Subcutaneous abdominal adipose tissue (tissue), 5 donors: ENCODE results near the gene SEC14L6.

Experiments
- H3K27ac ChIP-seq: one replicate; pipeline ENCODE4 v1.7.0; 2013; ENCODE audit warnings: low read depth, mild to moderate bottlenecking, inconsistent platforms, low read length, moderate library complexity
- H3K27me3 ChIP-seq, 5 donors: one replicate each; pipeline ENCODE4 v1.7.0; 2013; ENCODE audit warnings: low read length in 5 of 5, inconsistent platforms in 1 of 5; ENCODE audit not compliant: control insufficient read depth in 5 of 5, insufficient read depth in 4 of 5
- H3K36me3 ChIP-seq, 5 donors: one replicate each; pipeline ENCODE4 v1.7.0; 2013; ENCODE audit warnings: low read length in 5 of 5; ENCODE audit not compliant: control insufficient read depth in 5 of 5, insufficient read depth in 5 of 5
- H3K4me1 ChIP-seq, 5 donors: one replicate each; pipeline ENCODE4 v1.7.0; 2013; ENCODE audit warnings: low read length in 5 of 5, mild to moderate bottlenecking in 3 of 5, moderate library complexity in 1 of 5; ENCODE audit not compliant: control insufficient read depth in 5 of 5, insufficient read depth in 5 of 5
- H3K4me3 ChIP-seq, 5 donors: one replicate each; pipeline ENCODE4 v1.7.0; 2013; ENCODE audit warnings: low read length in 5 of 5, low read depth in 1 of 5
- H3K9ac ChIP-seq, 5 donors: one replicate each; pipeline ENCODE4 v1.7.0; 2013; ENCODE audit warnings: low read length in 5 of 5, mild to moderate bottlenecking in 4 of 5, moderate library complexity in 3 of 5
- H3K9me3 ChIP-seq, 5 donors: one replicate each; pipeline ENCODE4 v1.7.0; 2013; ENCODE audit warnings: low read length in 5 of 5; ENCODE audit not compliant: control insufficient read depth in 5 of 5
- donor health status: healthy.
- donor health status: healthy.
- donor health status: healthy.
- donor health status: healthy.
- donor health status: healthy.

SEC14L6 gene

DNA sequence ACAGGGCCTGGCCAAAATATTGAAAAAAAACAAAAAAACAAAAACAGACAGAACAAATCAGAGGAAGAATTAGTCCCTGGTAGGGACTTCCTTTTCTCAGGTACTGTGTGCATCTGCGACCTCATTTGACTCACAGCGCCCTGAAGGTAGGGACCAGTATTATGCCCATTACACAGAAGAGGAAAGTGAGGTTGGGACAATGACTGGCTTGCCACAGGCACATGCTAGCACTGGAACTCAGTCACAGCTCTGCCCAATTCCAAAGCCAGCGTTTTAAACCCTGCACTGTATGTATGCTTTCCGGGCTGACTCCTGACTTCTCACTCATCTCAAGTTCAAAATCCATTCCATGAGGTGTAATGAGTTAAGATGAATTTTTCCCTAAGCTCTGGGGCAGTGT, 44.4 kb downstream of the SEC14L6 start:
- Histone ChIP-seq H3K27me3 (peaks cover 23 to 41% (median 28%) of the 10 kb centered on the region in 5 donors), H3K27ac (no peak overlapping the region), H3K4me1 (peaks cover 0 to 6% (median 5%) of the 10 kb centered on the region in 5 donors), H3K4me3 (no peak overlapping the region), H3K9me3 (no peaks in the 10 kb centered on the region), H3K36me3 (no peaks in the 10 kb centered on the region), H3K9ac (no peak overlapping the region)

DNA sequence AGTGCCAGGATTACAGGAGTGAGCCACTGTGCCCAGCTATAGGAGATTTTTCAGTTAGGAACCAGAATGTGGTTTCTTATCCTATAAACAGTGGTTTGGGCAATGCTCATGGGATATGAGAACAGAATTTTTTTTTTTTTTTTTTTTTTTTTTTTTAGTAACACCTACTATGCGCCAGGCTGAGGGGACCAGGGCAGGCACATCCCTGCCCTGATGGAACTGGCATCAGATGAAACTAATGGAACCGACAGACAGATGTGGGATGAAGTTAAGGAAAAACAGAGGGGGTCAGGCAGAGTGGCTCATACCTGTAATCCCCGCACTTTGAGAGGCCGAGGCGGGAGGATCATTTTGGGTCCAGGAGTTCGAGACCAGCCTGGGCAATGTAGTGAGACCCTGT, 45.9 kb downstream of the SEC14L6 start:
- H3K36me3 ChIP-seq: no peaks in the 10 kb centered on the region
- H3K9ac ChIP-seq: no peak overlapping the region
- peaks cover 0 to 5% (median 5%) of the 10 kb centered on the region in 5 donors for H3K4me1 ChIP-seq
- H3K9me3 ChIP-seq: no peaks in the 10 kb centered on the region
- no peak overlapping the region for H3K4me3 ChIP-seq
- H3K27ac ChIP-seq: no peak overlapping the region
- peaks cover 15 to 35% (median 23%) of the 10 kb centered on the region in 5 donors for H3K27me3 ChIP-seq

DNA sequence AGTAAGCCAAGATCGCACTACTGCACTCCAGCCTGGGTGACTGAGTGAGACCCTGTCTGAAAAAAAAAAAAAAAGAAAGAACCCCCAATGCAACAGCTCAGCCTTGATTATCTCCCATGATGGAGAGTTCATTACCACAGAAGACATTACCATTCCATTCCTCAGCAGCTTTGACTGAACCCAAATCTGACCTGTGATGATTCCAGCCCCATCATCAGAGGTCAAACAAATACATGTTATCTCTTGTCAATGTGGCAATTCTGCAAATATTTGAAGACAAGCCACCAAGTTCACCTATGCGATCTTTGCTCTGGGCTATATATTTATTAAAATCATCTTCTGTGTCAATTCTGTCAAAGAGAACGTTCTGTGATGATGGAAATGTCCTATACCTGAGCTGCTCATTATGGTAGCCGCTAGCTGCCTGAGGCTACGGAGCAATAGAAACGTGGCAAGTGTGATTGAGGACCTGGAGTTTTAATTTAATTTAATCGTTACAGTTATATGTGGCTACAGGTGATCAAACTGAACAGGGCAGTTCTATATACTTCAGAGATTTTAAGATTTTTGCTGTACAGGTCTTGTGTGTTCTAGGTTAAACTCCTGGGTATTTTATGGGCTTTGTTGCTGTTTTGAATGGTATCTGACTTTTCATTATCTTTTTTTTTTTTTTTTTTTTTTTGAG, 48.9 kb downstream of the SEC14L6 start:
- no peak overlapping the region for H3K4me3 ChIP-seq
- no peak overlapping the region for H3K9ac ChIP-seq
- H3K27ac ChIP-seq: no peak overlapping the region
- no peaks in the 10 kb centered on the region for H3K4me1 ChIP-seq
- no peaks in the 10 kb centered on the region for H3K36me3 ChIP-seq
- H3K27me3 ChIP-seq: peaks cover 2 to 10% (median 9%) of the 10 kb centered on the region in 5 donors
- H3K9me3 ChIP-seq: no peaks in the 10 kb centered on the region

DNA sequence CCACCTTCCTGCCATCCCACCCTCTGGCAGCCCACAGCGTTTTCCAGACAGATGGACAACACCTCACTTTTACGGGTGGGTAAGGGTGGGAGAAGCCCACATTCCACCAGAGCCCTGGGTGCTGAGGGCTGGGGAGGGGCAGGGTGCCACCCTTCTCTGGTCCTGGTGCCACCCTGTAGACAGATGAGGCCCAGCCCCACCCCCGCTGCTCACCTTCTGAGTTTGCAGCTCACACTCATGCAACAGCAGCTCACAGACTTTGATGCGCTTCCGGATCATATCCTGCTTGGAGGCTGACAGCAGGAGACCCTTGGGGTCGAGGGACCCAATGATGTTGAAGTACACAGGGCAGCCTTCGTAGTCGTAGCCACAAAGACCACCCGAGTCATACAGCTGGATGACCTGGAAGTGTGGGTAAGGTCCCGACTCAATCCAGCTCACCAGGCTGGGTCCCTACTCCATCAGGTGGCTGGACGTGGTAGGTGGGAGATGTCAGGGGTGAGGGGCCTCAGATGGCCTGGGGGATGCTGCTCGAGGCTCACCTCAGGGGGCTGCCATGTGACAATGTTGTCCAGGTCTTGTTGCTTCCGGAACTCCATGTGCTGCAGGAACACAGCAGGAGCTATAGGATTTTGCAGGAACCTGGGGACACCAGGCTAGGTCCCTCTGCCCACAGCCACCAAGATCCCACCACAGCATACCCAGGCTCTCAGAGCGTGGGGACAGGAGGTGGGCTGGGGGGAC, 51.3 kb downstream of the SEC14L6 start:
- Histone ChIP-seq H3K9ac (no peak overlapping the region), H3K27me3 (peaks cover 8 to 12% (median 11%) of the 10 kb centered on the region in 5 donors), H3K4me1 (no peaks in the 10 kb centered on the region), H3K4me3 (no peak overlapping the region), H3K27ac (no peak overlapping the region), H3K36me3 (no peaks in the 10 kb centered on the region), H3K9me3 (no peaks in the 10 kb centered on the region)

DNA sequence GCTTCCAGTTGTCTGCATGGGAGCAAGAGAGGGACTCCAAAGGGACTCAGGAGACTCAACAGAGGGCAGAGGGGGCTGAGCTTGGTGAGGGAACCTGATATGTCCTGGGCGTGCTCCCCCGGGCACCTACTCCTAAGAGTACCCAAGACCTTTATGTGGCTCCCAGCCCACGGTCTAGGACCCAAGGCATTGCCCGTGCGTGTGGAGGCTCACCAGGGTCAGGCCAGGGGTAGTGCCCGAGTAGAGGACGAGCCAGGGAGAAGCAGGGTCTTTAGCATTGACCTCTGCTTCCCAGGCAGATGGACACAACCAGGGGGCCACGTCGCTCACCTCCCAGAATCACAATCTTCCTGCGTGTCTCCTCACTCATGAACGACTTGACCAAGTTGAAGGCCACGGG, 54.4 kb downstream of the SEC14L6 start:
- peaks cover 12 to 18% (median 14%) of the 10 kb centered on the region in 5 donors for H3K27me3 ChIP-seq

DNA sequence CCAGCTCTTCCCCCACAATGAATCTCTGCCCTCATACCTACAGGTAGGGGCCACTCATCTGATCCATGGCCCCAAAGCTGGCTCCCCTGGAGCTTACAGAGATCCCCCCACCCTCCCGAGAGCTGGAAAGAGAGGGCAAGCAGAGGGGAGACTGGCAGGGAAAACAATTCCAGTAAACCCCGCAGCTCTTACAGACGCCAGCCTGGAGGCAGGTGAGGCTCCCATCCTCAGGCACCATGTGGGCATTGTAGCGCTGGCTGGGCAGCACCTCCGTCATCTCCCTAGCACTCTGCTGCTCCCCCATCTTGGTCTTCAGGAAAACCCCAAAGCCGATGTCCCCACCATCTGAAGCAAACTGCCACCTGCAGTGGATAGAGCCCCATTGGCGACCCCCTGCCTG, 55.2 kb downstream of the SEC14L6 start:
- Histone ChIP-seq H3K36me3 (no peaks in the 10 kb centered on the region), H3K27me3 (peaks cover 12 to 18% (median 14%) of the 10 kb centered on the region in 5 donors), H3K4me1 (no peaks in the 10 kb centered on the region), H3K27ac (no peak overlapping the region), H3K9ac (no peak overlapping the region), H3K4me3 (no peak overlapping the region), H3K9me3 (no peaks in the 10 kb centered on the region)

More for the DNA sequence above, 54.4 kb downstream of the SEC14L6 start:
- Histone ChIP-seq H3K36me3 (no peaks in the 10 kb centered on the region), H3K4me1 (no peaks in the 10 kb centered on the region), H3K9me3 (no peaks in the 10 kb centered on the region), H3K9ac (no peak overlapping the region), H3K4me3 (no peak overlapping the region), H3K27ac (no peak overlapping the region)

DNA sequence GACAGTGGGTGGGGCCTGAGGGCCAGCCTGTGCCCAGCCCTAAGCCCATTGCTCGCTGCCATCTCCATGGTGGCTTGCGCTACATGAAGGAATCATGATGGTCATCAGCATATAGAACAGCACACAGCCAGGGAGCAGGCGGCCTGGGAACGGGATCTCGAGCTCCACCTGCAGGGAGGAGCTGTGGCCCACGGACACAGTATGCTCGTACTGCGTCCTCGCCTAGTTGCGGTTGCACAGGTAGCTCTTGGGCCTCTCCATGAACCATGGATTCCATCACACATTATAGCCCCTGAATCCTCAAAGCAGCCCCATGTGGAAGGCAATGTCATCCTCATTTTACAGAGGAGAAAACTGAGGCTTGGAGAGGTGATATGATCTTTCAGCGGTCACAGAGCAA, 56.1 kb downstream of the SEC14L6 start:
- Histone ChIP-seq H3K27me3 (peaks cover 12 to 18% (median 14%) of the 10 kb centered on the region in 5 donors), H3K4me3 (no peak overlapping the region), H3K4me1 (no peaks in the 10 kb centered on the region), H3K9ac (no peak overlapping the region), H3K27ac (no peak overlapping the region), H3K9me3 (no peaks in the 10 kb centered on the region), H3K36me3 (no peaks in the 10 kb centered on the region)

DNA sequence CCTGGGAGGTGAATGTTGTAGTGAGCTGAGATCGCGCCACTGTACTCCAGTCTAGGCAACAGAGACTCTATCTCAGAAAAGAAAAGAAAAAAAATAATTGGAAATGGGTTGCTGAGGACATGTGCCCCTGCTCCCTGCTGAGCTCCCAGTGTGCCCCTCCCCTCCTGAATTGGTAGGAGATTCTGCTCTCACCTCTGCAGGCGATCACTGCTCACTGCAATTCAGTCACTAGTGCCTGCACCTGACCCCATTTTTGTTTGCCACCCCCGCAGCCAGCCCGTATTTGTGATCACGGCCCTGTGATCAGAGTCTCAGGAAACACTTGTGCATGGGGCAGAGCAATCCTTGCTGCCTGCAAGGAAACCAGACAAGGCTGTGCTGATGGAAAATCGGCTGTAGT, 58.4 kb downstream of the SEC14L6 start:
- H3K36me3 ChIP-seq: no peaks in the 10 kb centered on the region
- no peak overlapping the region for H3K9ac ChIP-seq
- H3K27ac ChIP-seq: no peak overlapping the region
- H3K4me3 ChIP-seq: no peak overlapping the region
- peaks cover 8 to 17% (median 13%) of the 10 kb centered on the region in 5 donors for H3K27me3 ChIP-seq
- no peaks in the 10 kb centered on the region for H3K4me1 ChIP-seq
- no peaks in the 10 kb centered on the region for H3K9me3 ChIP-seq

DNA sequence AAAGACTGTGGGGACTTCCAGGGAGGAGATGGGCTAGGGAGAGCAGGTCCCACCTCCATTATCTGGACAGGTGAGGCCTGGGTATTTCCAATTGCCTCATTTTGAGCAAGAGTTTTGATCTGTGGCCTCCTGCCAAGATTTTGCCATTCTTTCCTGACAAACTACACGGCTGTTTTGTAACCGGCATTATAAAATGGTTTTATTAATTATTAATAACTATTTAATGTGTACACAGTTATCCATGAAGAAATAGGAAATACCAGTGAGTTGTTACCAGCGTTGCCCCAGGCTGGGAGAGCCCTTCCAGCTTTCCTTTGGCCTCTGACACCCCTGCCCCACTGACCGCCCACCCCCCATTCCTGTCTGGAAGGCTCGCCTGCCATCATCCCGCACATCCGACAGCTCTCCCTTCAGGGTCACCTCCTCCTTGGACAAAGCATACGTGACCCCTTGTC, 59.9 kb downstream of the SEC14L6 start:
- no peak overlapping the region for H3K9ac ChIP-seq
- no peaks in the 10 kb centered on the region for H3K4me1 ChIP-seq
- no peaks in the 10 kb centered on the region for H3K36me3 ChIP-seq
- H3K27me3 ChIP-seq: peaks cover 4 to 17% (median 13%) of the 10 kb centered on the region in 5 donors
- H3K4me3 ChIP-seq: no peak overlapping the region
- no peaks in the 10 kb centered on the region for H3K9me3 ChIP-seq
- no peak overlapping the region for H3K27ac ChIP-seq

DNA sequence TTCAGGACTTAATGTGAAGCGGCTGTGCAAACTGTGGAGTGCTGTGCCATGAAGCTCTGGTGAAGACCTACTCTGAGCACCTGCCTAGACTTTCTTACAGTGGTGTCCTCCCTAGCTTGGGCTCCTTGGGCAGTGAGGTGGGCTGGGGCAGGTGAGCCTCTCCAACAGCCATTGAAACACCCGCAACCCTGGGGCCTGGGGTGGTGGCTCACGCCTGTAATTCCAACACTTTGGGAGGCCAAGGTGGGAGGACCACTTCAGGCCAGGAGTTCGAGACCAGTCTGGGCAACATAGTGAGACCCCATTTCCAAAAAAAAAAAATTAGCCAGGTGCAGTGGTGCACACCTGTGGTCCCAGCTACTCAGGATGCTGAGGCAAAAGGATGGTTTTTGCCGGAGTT, 60.4 kb downstream of the SEC14L6 start:
- no peak overlapping the region for H3K27ac ChIP-seq

More for the DNA sequence above, 60.4 kb downstream of the SEC14L6 start:
- H3K9ac ChIP-seq: no peak overlapping the region
- H3K4me3 ChIP-seq: no peak overlapping the region
- peaks cover 0 to 14% (median 12%) of the 10 kb centered on the region in 5 donors for H3K27me3 ChIP-seq
- H3K9me3 ChIP-seq: no peaks in the 10 kb centered on the region
- no peaks in the 10 kb centered on the region for H3K36me3 ChIP-seq
- H3K4me1 ChIP-seq: no peaks in the 10 kb centered on the region
